Measurements from ENCODE around the gene NSD2.

The NSD2 gene

GRCh38 chr4:1985780-1986577 is 114.8 kb downstream of the NSD2 start:
- Histone ChIP-seq H3K36me3 (ENCODE audit: insufficient read depth, low read length) (peaks cover 54% of the 10 kb centered on the region), H3K27ac (no peak overlapping the region), H3K4me3 (no peak overlapping the region), H3K9me3 (ENCODE audit: low read depth, low read length) (no peaks in the 10 kb centered on the region), H3K9ac (ENCODE audit: insufficient read length) (no peak overlapping the region)
- no peak for DNase-seq (ENCODE audit: low read depth, low spot score)
- TF ChIP-seq POLR2AphosphoS5 (IDR thresholded peaks at IDR 0.05; ENCODE audit: borderline replicate concordance, low read depth, low read length), result 0 out of 2 replicates have a peak, but pooled peaks have one; percentile 19
- no peak for TF ChIP-seq FOXP2 (optimal IDR thresholded peaks at IDR 0.05; ENCODE audit: control extremely low read depth, extremely low read length, insufficient read depth)

- Histone ChIP-seq H3K9me3 (ENCODE audit: low read depth, low read length) (no peaks in the 10 kb centered on the region), H3K4me3 (no peak overlapping the region), H3K27ac (no peak overlapping the region), H3K9ac (ENCODE audit: insufficient read length) (no peak overlapping the region), H3K36me3 (ENCODE audit: insufficient read depth, low read length) (peaks cover 50% of the 10 kb centered on the region)
- no peak for DNase-seq (ENCODE audit: low read depth, low spot score)
- TF ChIP-seq POLR2AphosphoS5 (IDR thresholded peaks at IDR 0.05; ENCODE audit: borderline replicate concordance, low read depth, low read length), result no peak
- no peak for TF ChIP-seq EZH2 (IDR thresholded peaks at IDR 0.05)
- TF ChIP-seq FOXP2 (optimal IDR thresholded peaks at IDR 0.05; ENCODE audit: control extremely low read depth, extremely low read length, insufficient read depth), result no peak
Measured at GRCh38 chr4:1986578-1987210, 115.5 kb downstream of the NSD2 start.

DNA sequence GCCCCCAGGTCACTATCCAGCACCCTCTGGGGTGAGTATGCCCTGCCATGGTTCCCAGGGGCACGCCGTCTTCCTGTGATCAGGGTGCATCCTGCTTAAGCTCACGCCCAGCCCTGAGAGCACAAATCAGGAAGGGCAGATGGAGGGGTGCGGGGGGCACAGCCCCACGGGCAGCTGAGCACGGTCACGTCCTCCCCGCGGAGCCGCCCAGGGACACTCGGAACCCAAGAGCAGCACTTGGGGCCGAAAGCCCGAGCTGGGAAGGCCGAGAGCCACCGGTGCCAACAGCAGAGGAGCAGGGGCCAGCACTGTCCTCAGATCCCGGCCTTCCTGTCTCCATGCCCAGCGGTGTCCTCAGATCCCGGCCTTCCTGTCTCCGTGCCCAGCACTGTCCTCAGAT is 116.1 kb downstream of the NSD2 start:
- no peak for DNase-seq (ENCODE audit: low read depth, low spot score)
- Histone ChIP-seq H3K4me3 (no peak overlapping the region), H3K9me3 (ENCODE audit: low read depth, low read length) (no peaks in the 10 kb centered on the region), H3K36me3 (ENCODE audit: insufficient read depth, low read length) (peaks cover 46% of the 10 kb centered on the region), H3K9ac (ENCODE audit: insufficient read length) (no peak overlapping the region), H3K27ac (no peak overlapping the region)
- TF ChIP-seq FOXP2 (optimal IDR thresholded peaks at IDR 0.05; ENCODE audit: control extremely low read depth, extremely low read length, insufficient read depth) (no peak), POLR2AphosphoS5 (IDR thresholded peaks at IDR 0.05; ENCODE audit: borderline replicate concordance, low read depth, low read length) (no peak), EZH2 (IDR thresholded peaks at IDR 0.05) (no peak)

GRCh38 chr4:1987721-1988326 is 116.6 kb downstream of the NSD2 start:
- DNase-seq (ENCODE audit: low read depth, low spot score), result no peak
- no peak for TF ChIP-seq FOXP2 (optimal IDR thresholded peaks at IDR 0.05; ENCODE audit: control extremely low read depth, extremely low read length, insufficient read depth)
- TF ChIP-seq POLR2AphosphoS5 (IDR thresholded peaks at IDR 0.05; ENCODE audit: borderline replicate concordance, low read depth, low read length), result no peak
- no peak for TF ChIP-seq EZH2 (IDR thresholded peaks at IDR 0.05)
- Histone ChIP-seq H3K4me3 (no peak overlapping the region), H3K27ac (no peak overlapping the region), H3K9me3 (ENCODE audit: low read depth, low read length) (no peaks in the 10 kb centered on the region), H3K9ac (ENCODE audit: insufficient read length) (no peak overlapping the region), H3K36me3 (ENCODE audit: insufficient read depth, low read length) (peaks cover 42% of the 10 kb centered on the region)

DNA sequence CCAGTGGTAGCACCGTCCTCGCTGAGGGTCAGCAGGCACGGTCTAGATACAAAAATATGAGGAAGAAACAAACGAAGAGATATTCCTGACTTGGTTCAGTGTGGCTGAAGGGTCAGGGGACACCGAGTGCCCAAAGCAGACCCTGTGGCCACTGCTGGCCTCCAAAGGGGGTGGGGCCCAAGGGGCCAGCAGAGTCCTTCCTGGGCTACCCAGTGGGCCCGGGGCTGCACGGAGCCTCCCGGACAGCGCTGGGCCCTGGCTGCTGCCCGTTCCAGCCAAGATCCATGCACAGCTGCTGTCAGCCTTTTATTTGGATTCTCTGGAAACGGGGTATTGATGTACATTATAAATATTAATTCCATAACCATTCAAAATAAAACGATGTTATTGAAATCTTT is 117.1 kb downstream of the NSD2 start:
- Histone ChIP-seq H3K9ac (ENCODE audit: insufficient read length) (no peak overlapping the region), H3K4me3 (no peak overlapping the region), H3K27ac (no peak overlapping the region), H3K9me3 (ENCODE audit: low read depth, low read length) (no peaks in the 10 kb centered on the region), H3K36me3 (ENCODE audit: insufficient read depth, low read length) (peaks cover 37% of the 10 kb centered on the region)
- DNase-seq (ENCODE audit: low read depth, low spot score), result no peak
- TF ChIP-seq POLR2AphosphoS5 (IDR thresholded peaks at IDR 0.05; ENCODE audit: borderline replicate concordance, low read depth, low read length) (no peak), EZH2 (IDR thresholded peaks at IDR 0.05) (no peak), FOXP2 (optimal IDR thresholded peaks at IDR 0.05; ENCODE audit: control extremely low read depth, extremely low read length, insufficient read depth) (no peak)

- H3K36me3 ChIP-seq (ENCODE audit: insufficient read depth, low read length), result peaks cover 23% of the 10 kb centered on the region
- H3K4me3 ChIP-seq, result no peak overlapping the region
- no peak overlapping the region for H3K9ac ChIP-seq (ENCODE audit: insufficient read length)
- no peak overlapping the region for H3K27ac ChIP-seq
- no peak for TF ChIP-seq POLR2AphosphoS5 (IDR thresholded peaks at IDR 0.05; ENCODE audit: borderline replicate concordance, low read depth, low read length)
- H3K9me3 ChIP-seq (ENCODE audit: low read depth, low read length), result no peaks in the 10 kb centered on the region
- no peak for DNase-seq (ENCODE audit: low read depth, low spot score)
Measured at GRCh38 chr4:1989533-1990347, 118.5 kb downstream of the NSD2 start.

GRCh38 chr4:1990348-1990645 is 119.1 kb downstream of the NSD2 start:
- H3K9me3 ChIP-seq (ENCODE audit: low read depth, low read length), result no peaks in the 10 kb centered on the region
- TF ChIP-seq EZH2 (IDR thresholded peaks at IDR 0.05) (no peak), POLR2AphosphoS5 (IDR thresholded peaks at IDR 0.05; ENCODE audit: borderline replicate concordance, low read depth, low read length) (no peak), FOXP2 (optimal IDR thresholded peaks at IDR 0.05; ENCODE audit: control extremely low read depth, extremely low read length, insufficient read depth) (no peak)

DNA sequence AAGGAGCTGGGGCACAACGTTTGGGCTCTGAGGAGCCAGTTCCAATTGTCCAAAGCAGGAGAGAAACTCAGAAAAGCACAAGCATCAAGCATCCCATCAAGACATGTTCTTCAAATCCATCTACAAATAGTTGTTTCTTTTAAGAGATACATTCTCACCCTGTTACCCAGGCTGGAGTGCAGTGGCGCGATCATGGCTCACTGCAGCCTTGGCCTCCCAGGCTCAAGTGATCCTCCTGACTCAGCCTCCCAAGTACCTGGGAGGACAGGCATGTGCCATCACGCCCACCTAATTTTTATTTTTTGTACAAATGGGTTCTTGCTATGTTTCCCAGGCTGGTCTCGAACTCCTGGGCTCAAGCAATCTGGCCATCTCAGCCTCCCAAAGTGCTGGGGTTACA is 119.5 kb downstream of the NSD2 start:
- peaks cover 21% of the 10 kb centered on the region for H3K36me3 ChIP-seq (ENCODE audit: insufficient read depth, low read length)
- no peak overlapping the region for H3K4me3 ChIP-seq
- TF ChIP-seq EZH2 (IDR thresholded peaks at IDR 0.05), result no peak
- TF ChIP-seq FOXP2 (optimal IDR thresholded peaks at IDR 0.05; ENCODE audit: control extremely low read depth, extremely low read length, insufficient read depth), result no peak
- TF ChIP-seq POLR2AphosphoS5 (IDR thresholded peaks at IDR 0.05; ENCODE audit: borderline replicate concordance, low read depth, low read length), result no peak
- no peak for DNase-seq (ENCODE audit: low read depth, low spot score)
- H3K27ac ChIP-seq, result no peak overlapping the region
- no peaks in the 10 kb centered on the region for H3K9me3 ChIP-seq (ENCODE audit: low read depth, low read length)
- no peak overlapping the region for H3K9ac ChIP-seq (ENCODE audit: insufficient read length)

More at GRCh38 chr4:1990348-1990645, 119.1 kb downstream of the NSD2 start:
- Histone ChIP-seq H3K36me3 (ENCODE audit: insufficient read depth, low read length) (peaks cover 22% of the 10 kb centered on the region), H3K27ac (no peak overlapping the region), H3K9ac (ENCODE audit: insufficient read length) (no peak overlapping the region), H3K4me3 (no peak overlapping the region)
- DNase-seq (ENCODE audit: low read depth, low spot score), result no peak
